Stimulated activated CD4-positive, alpha-beta T cell treated with anti-CD3 and anti-CD28 coated beads, Interleukin-1b, Interleukin-23, amount 100 ng/mL, for 1 hour (primary cell): ENCODE measurements around the gene TJP1.
"Not testable (repeated sequence)": the region's sequence is repeated elsewhere in the genome, so short reads cannot be mapped to it uniquely, and the experiment has no call there.

Source experiments
- DNase-seq, 2 donors: peaks; one replicate each; pipeline ENCODE4 v3.0.0-alpha.2; 2020; ENCODE audit warnings: low read depth in 2 of 2

TJP1 gene

GRCh38 chr15:29664406-29664805 is 157.9 kb downstream of the TJP1 start:
- DNase-seq, result no peak

- DNase-seq, result not testable (repeated sequence)
Measured at GRCh38 chr15:29657476-29657817, 164.8 kb downstream of the TJP1 start.

GRCh38 chr15:29656636-29657475 is 165.4 kb downstream of the TJP1 start:
- DNase-seq, result no peak

GRCh38 chr15:29652595-29652994 is 169.7 kb downstream of the TJP1 start:
- no peak for DNase-seq

- no peak for DNase-seq
Measured at GRCh38 chr15:29651476-29652233, 170.6 kb downstream of the TJP1 start.
